Motor neuron (in vitro differentiated cells): ENCODE data around the gene MAN2A1. TPM values are rescaled to one million over a fixed set of nuclear protein-coding genes. Genes with fewer than 3 reads are reported as not detected.
"Not testable (repeated sequence)": the region's sequence is repeated elsewhere in the genome, so short reads cannot be mapped to it uniquely, and the experiment has no call there.

Experiments
- ATAC-seq, 8 experiments: fragments of 200-7000 bp; cut with Tn5 transposase; replicated peaks in 6 of 8; 2 replicates each; pipeline ENCODE4 v1.8.0; 2021; ENCODE audit warnings: mild to moderate bottlenecking in 8 of 8, moderate library complexity in 8 of 8
- H3K27ac ChIP-seq, 2 donors: fragments of 250-450 bp; sonication (Bioruptor Pico); 2 replicates each; pipeline ENCODE4 v1.9.0; 2021; ENCODE audit warnings: antibody characterized with exemption in 2 of 2, mild to moderate bottlenecking in 2 of 2, moderate library complexity in 1 of 2
- H3K4me1 ChIP-seq, 2 donors: fragments of 250-450 bp; sonication (Bioruptor Pico); replicated peaks in 1 of 2; 2 replicates each; pipeline ENCODE4 v1.6.1; 2021; ENCODE audit warnings: antibody characterized with exemption in 2 of 2, mild to moderate bottlenecking in 2 of 2, moderate library complexity in 1 of 2
- H3K4me3 ChIP-seq, 5 donors: fragments of 250-450 bp; sonication (Bioruptor Pico); 2 replicates each; pipeline ENCODE4 v1.9.0; 2021; ENCODE audit warnings: antibody characterized with exemption in 5 of 5, mild to moderate bottlenecking in 5 of 5, moderate library complexity in 4 of 5
- WGBS, 10 experiments: fragments of 450-650 bp; shearing (Covaris generic); methylation state at CpG; one replicate each; pipeline ENCODE4 v1.0.0; 2022; 5-methylcytosine and 5-hydroxymethylcytosine counted together
- in situ Hi-C, 9 experiments: fragments of 400-800 bp; cut with MboI; loops; one replicate each; pipeline ENCODE4 v1.15.0; 2021; ENCODE audit warnings: low sequenced_read_pairs in 9 of 9, low pct_unique_long_range_greater_than_20kb in 2 of 9; ENCODE audit not compliant: unreplicated experiment in 9 of 9
- total RNA-seq, 8 experiments: library from RNA; unstranded; fragments of 300-600 nt; gene quantifications; 2 replicates each; pipeline versions ENCODE4 v1.2.3 to v1.2.4, GENCODE V29; 2022

MAN2A1 gene
- total RNA-seq, 8 experiments from 2014 or later: 9.1 to 59.7 (median 15.5) TPM

GRCh38 chr5:109753279-109753678, 63.6 kb downstream of the MAN2A1 start:
- Histone ChIP-seq H3K27ac (no peak overlapping the region), H3K4me3 (no peak overlapping the region), H3K4me1 (no peaks in the 10 kb centered on the region)
- in situ Hi-C loops: no loop called here
- 78 to 100% (median 95%) methylated on average over 3 of the region's 3 CpGs for WGBS, 10 experiments
- no peak for ATAC-seq

- in situ Hi-C loops: no loop called here
- H3K4me1 ChIP-seq: no peaks in the 10 kb centered on the region
- ATAC-seq: no peak
- no peak overlapping the region for H3K27ac ChIP-seq
- H3K4me3 ChIP-seq: no peak overlapping the region
Measured at GRCh38 chr5:109754319-109754718, 64.6 kb downstream of the MAN2A1 start.

GRCh38 chr5:109755761-109756160, 66.0 kb downstream of the MAN2A1 start:
- no peak for ATAC-seq
- Histone ChIP-seq H3K27ac (no peak overlapping the region), H3K4me3 (no peak overlapping the region), H3K4me1 (no peaks in the 10 kb centered on the region)
- 0 to 100% (median 56%) methylated on average over 1 to 2 of the region's 2 CpGs; no CpG with 5 or more reads in 3 of the 10 experiments for WGBS, 10 experiments
- in situ Hi-C loops: no loop called here

GRCh38 chr5:109756543-109757185, 66.9 kb downstream of the MAN2A1 start:
- no peak for ATAC-seq
- WGBS, 10 experiments: 82 to 100% (median 96%) methylated on average over 3 to 6 of the region's 6 CpGs
- no peak overlapping the region for H3K27ac ChIP-seq
- in situ Hi-C loops: no loop called here
- H3K4me3 ChIP-seq: no peak overlapping the region
- H3K4me1 ChIP-seq: no peaks in the 10 kb centered on the region

GRCh38 chr5:109757490-109757889, 67.8 kb downstream of the MAN2A1 start:
- ATAC-seq: no peak
- in situ Hi-C loops: no loop called here
- Histone ChIP-seq H3K4me1 (no peaks in the 10 kb centered on the region), H3K27ac (no peak overlapping the region), H3K4me3 (no peak overlapping the region)

- Histone ChIP-seq H3K4me1 (no peaks in the 10 kb centered on the region), H3K4me3 (no peak overlapping the region), H3K27ac (no peak overlapping the region)
- in situ Hi-C loops: no loop called here
- peak in 2 of 8 experiments; percentile 31 to 39 for ATAC-seq
Measured at GRCh38 chr5:109759306-109759705, 69.6 kb downstream of the MAN2A1 start.

GRCh38 chr5:109760130-109760529, 70.4 kb downstream of the MAN2A1 start:
- WGBS, 10 experiments: 100% methylated on average over 1 to 2 of the region's 4 CpGs; no CpG with 5 or more reads in 6 of the 10 experiments
- H3K4me1 ChIP-seq, ATAC-seq, in situ Hi-C loops, H3K27ac ChIP-seq, H3K4me3 ChIP-seq: not testable (repeated sequence)

- no peak for ATAC-seq
- in situ Hi-C loops: no loop called here
- 89 to 100% (median 100%) methylated on average over 1 of the region's 1 CpG; no CpG with 5 or more reads in 4 of the 10 experiments for WGBS, 10 experiments
Measured at GRCh38 chr5:109762821-109763220, 73.1 kb downstream of the MAN2A1 start.

GRCh38 chr5:109767184-109767995, 77.7 kb downstream of the MAN2A1 start:
- Histone ChIP-seq H3K4me3 (no peak overlapping the region), H3K27ac (no peak overlapping the region), H3K4me1 (no peaks in the 10 kb centered on the region)
- no peak for ATAC-seq
- WGBS, 10 experiments: 83 to 100% (median 98%) methylated on average over 1 to 4 of the region's 4 CpGs; no CpG with 5 or more reads in 2 of the 10 experiments
- in situ Hi-C loops: no loop called here

More at GRCh38 chr5:109762821-109763220, 73.1 kb downstream of the MAN2A1 start:
- Histone ChIP-seq H3K4me3 (no peak overlapping the region), H3K4me1 (no peaks in the 10 kb centered on the region), H3K27ac (no peak overlapping the region)

GRCh38 chr5:109767997-109768396, 78.3 kb downstream of the MAN2A1 start:
- 89 to 100% (median 95%) methylated on average over 2 to 4 of the region's 4 CpGs; no CpG with 5 or more reads in 1 of the 10 experiments for WGBS, 10 experiments
- H3K4me1 ChIP-seq: no peaks in the 10 kb centered on the region
- H3K4me3 ChIP-seq: no peak overlapping the region
- H3K27ac ChIP-seq: no peak overlapping the region
- ATAC-seq: no peak
- in situ Hi-C loops: no loop called here

GRCh38 chr5:109769597-109770291, 80.0 kb downstream of the MAN2A1 start:
- Histone ChIP-seq H3K4me3 (no peak overlapping the region), H3K27ac (no peak overlapping the region), H3K4me1 (no peaks in the 10 kb centered on the region)
- WGBS, 10 experiments: 82 to 100% (median 98%) methylated on average over 2 to 7 of the region's 7 CpGs
- ATAC-seq: no peak
- in situ Hi-C loops: no loop called here

GRCh38 chr5:109775130-109775529, 85.4 kb downstream of the MAN2A1 start:
- in situ Hi-C loops: no loop called here
- 50 to 100% (median 97%) methylated on average over 1 to 2 of the region's 2 CpGs; no CpG with 5 or more reads in 1 of the 10 experiments for WGBS, 10 experiments
- Histone ChIP-seq H3K4me1 (no peaks in the 10 kb centered on the region), H3K4me3 (no peak overlapping the region), H3K27ac (no peak overlapping the region)
- no peak for ATAC-seq

- WGBS, 10 experiments: 88 to 100% (median 99%) methylated on average over 1 to 5 of the region's 5 CpGs
- in situ Hi-C loops: no loop called here
- no peak overlapping the region for H3K27ac ChIP-seq
Measured at GRCh38 chr5:109779036-109779735, 89.5 kb downstream of the MAN2A1 start.

More at GRCh38 chr5:109779036-109779735, 89.5 kb downstream of the MAN2A1 start:
- no peak for ATAC-seq
- Histone ChIP-seq H3K4me1 (no peaks in the 10 kb centered on the region), H3K4me3 (no peak overlapping the region)
